Neuronal stem cell (in vitro differentiated cells): ENCODE data around the gene EFR3B.

Source experiments
- DNase-seq: peaks from one replicate; pipeline ENCODE4 v3.0.0-alpha.2; 2013; ENCODE audit warnings: low spot score
- H2AFZ ChIP-seq: one replicate; pipeline ENCODE4 v1.6.1; 2013; ENCODE audit warnings: mild to moderate bottlenecking, low read length, inconsistent platforms
- H2AK5ac ChIP-seq: 2 replicates; pipeline ENCODE4 v1.6.1; 2013; ENCODE audit warnings: low read depth, mild to moderate bottlenecking, inconsistent platforms, low read length, moderate library complexity, mixed read lengths
- H2BK120ac ChIP-seq: 2 replicates; pipeline ENCODE4 v1.6.1; 2013; ENCODE audit warnings: low read depth, mild to moderate bottlenecking, inconsistent platforms, low read length, moderate library complexity, mixed read lengths
- H2BK12ac ChIP-seq: one replicate; pipeline ENCODE4 v1.6.1; 2013; ENCODE audit warnings: low read length, inconsistent platforms
- H2BK15ac ChIP-seq: 2 replicates; pipeline ENCODE4 v1.6.1; 2013; ENCODE audit warnings: mild to moderate bottlenecking, low read length, inconsistent platforms, mixed read lengths
- H2BK5ac ChIP-seq: one replicate; pipeline ENCODE4 v1.6.1; 2013; ENCODE audit warnings: inconsistent platforms, mild to moderate bottlenecking, low read length, moderate library complexity
- H3K14ac ChIP-seq: one replicate; pipeline ENCODE4 v1.6.1; 2013; ENCODE audit warnings: low read length, inconsistent platforms
- H3K18ac ChIP-seq: 2 replicates; pipeline ENCODE4 v1.6.1; 2013; ENCODE audit warnings: low read length, inconsistent platforms
- H3K23ac ChIP-seq: 2 replicates; pipeline ENCODE4 v1.6.1; 2013; ENCODE audit warnings: low read depth, mild to moderate bottlenecking, mixed read lengths, low read length, inconsistent platforms; ENCODE audit not compliant: poor library complexity
- H3K27ac ChIP-seq: replicated peaks from 3 replicates; pipeline ENCODE4 v1.5.1; 2013; ENCODE audit warnings: low read length, inconsistent platforms
- H3K27me3 ChIP-seq, 3 experiments: 2 replicates each; pipeline ENCODE4 v1.6.1; 2013; ENCODE audit warnings: low read length in 3 of 3, mild to moderate bottlenecking in 2 of 3, inconsistent platforms in 1 of 3, low read depth in 1 of 3, mixed read lengths in 1 of 3, moderate library complexity in 1 of 3; ENCODE audit not compliant: control insufficient read depth in 3 of 3, insufficient read depth in 3 of 3
- H3K36me3 ChIP-seq, 2 donors: replicated peaks in 1 of 2; 2 replicates each; pipeline ENCODE4 v1.6.1; 2013; ENCODE audit warnings: low read length in 2 of 2; ENCODE audit not compliant: control insufficient read depth in 2 of 2, insufficient read depth in 2 of 2
- H3K4ac ChIP-seq: 2 replicates; pipeline ENCODE4 v1.6.1; 2013; ENCODE audit warnings: inconsistent platforms, mild to moderate bottlenecking, low read length, moderate library complexity
- H3K4me1 ChIP-seq, 2 donors: 1 replicate in 1 of 2; 2 replicates in 1 of 2; pipeline ENCODE4 v1.6.1; 2013; ENCODE audit warnings: low read length in 2 of 2, low read depth in 1 of 2; ENCODE audit not compliant: control insufficient read depth in 2 of 2, insufficient read depth in 1 of 2
- H3K4me2 ChIP-seq: one replicate; pipeline ENCODE4 v1.6.1; 2013; ENCODE audit warnings: mild to moderate bottlenecking, low read length, inconsistent platforms; ENCODE audit not compliant: insufficient read depth, poor library complexity, severe bottlenecking
- H3K4me3 ChIP-seq, 2 donors: 2 replicates each; pipeline ENCODE4 v1.5.1; 2013; ENCODE audit warnings: low read length in 2 of 2, mild to moderate bottlenecking in 2 of 2, inconsistent platforms in 1 of 2, moderate library complexity in 1 of 2
- H3K79me1 ChIP-seq: one replicate; pipeline ENCODE4 v1.6.1; 2013; ENCODE audit warnings: low read depth, mild to moderate bottlenecking, inconsistent platforms, low read length, moderate library complexity
- H3K9ac ChIP-seq: one replicate; pipeline ENCODE4 v1.6.1; 2013; ENCODE audit warnings: mild to moderate bottlenecking, low read depth, low read length, inconsistent platforms; ENCODE audit not compliant: poor library complexity
- H3K9me3 ChIP-seq, 2 donors: replicated peaks in 1 of 2; 2 replicates each; pipeline versions ENCODE3 to v1.6.1; 2013; ENCODE audit warnings: low read length in 2 of 2, mild to moderate bottlenecking in 2 of 2, inconsistent platforms in 1 of 2, low read depth in 1 of 2, mixed read lengths in 1 of 2, moderate library complexity in 1 of 2; ENCODE audit not compliant: control insufficient read depth in 2 of 2, insufficient read depth in 1 of 2
- H4K8ac ChIP-seq: one replicate; pipeline ENCODE4 v1.6.1; 2013; ENCODE audit warnings: low read depth, mild to moderate bottlenecking, inconsistent platforms, low read length, moderate library complexity
- H4K91ac ChIP-seq: one replicate; pipeline ENCODE4 v1.6.1; 2013; ENCODE audit warnings: low read length, low read depth, mild to moderate bottlenecking, inconsistent platforms; ENCODE audit not compliant: poor library complexity
- WGBS, 2 donors: extraction: QIAGEN DNeasy Blood & Tissue Kit; methylation state at CpG; one replicate each; pipeline ENCODE4 v1.1.7; 2013; ENCODE audit warnings: missing lambda C conversion rate in 2 of 2, mixed read lengths in 1 of 2; ENCODE audit not compliant: insufficient read length in 2 of 2, insufficient replicate concordance in 1 of 2; ENCODE audit errors: extremely low coverage in 2 of 2; 5-methylcytosine and 5-hydroxymethylcytosine counted together

Gene EFR3B

GRCh38 chr2:25066455-25066854, 24.6 kb downstream of the EFR3B start:
- Histone ChIP-seq H3K4me2 (no peak overlapping the region), H2BK12ac (no peak overlapping the region), H3K36me3 (no peaks in the 10 kb centered on the region), H3K27me3 (no peaks in the 10 kb centered on the region), H3K18ac (no peak overlapping the region), H4K91ac (no peak overlapping the region), H2BK120ac (no peak overlapping the region), H3K4ac (no peak overlapping the region), H3K4me3 (no peak overlapping the region), H3K27ac (no peak overlapping the region), H4K8ac (no peak overlapping the region), H2AFZ (no peak overlapping the region), H2BK5ac (no peak overlapping the region), H3K9me3 (peaks cover 8 to 17% of the 10 kb centered on the region in 2 donors), H3K14ac (no peak overlapping the region), H2AK5ac (no peak overlapping the region), H3K23ac (no peak overlapping the region), H3K4me1 (peaks cover 0 to 9% of the 10 kb centered on the region in 2 donors), H3K79me1 (peaks cover 1% of the 10 kb centered on the region), H2BK15ac (no peak overlapping the region), H3K9ac (no peak overlapping the region)
- no CpG with 5 or more reads among the region's 2 CpGs for WGBS, 2 donors
- DNase-seq: no peak

DNA sequence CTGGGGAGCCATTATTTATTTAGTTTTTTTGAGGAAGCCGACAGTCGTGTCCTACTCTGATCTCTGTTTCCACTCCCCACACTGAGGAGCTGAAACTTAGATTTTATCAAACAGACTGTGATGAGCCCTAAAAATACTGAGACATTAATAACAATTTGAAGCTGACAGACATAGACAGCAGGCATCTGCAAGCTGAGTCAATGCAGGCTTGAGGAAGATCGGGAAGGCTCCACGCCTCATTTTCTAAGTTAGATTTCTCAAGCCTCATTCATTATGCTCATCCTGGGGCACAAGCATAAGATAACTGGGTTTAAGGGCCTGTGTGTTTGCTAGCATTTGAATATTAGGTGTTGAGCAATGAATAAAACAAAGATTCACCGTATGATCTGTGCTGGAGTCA, 26.3 kb downstream of the EFR3B start:
- H3K27me3 ChIP-seq: no peaks in the 10 kb centered on the region
- no peak overlapping the region for H3K4ac ChIP-seq
- H2BK15ac ChIP-seq: no peak overlapping the region
- H3K18ac ChIP-seq: no peak overlapping the region
- H3K4me1 ChIP-seq: peaks cover 0 to 6% of the 10 kb centered on the region in 2 donors
- no peak overlapping the region for H2BK120ac ChIP-seq
- H2BK12ac ChIP-seq: no peak overlapping the region
- no peak overlapping the region for H3K4me3 ChIP-seq
- peaks cover 1% of the 10 kb centered on the region for H3K79me1 ChIP-seq
- H3K4me2 ChIP-seq: no peak overlapping the region
- H2AFZ ChIP-seq: no peak overlapping the region
- no peak overlapping the region for H3K23ac ChIP-seq
- no peak for DNase-seq
- no peak overlapping the region for H4K91ac ChIP-seq
- peaks cover 8 to 17% of the 10 kb centered on the region in 2 donors for H3K9me3 ChIP-seq
- WGBS, 2 donors: no CpG with 5 or more reads among the region's 5 CpGs
- no peaks in the 10 kb centered on the region for H3K36me3 ChIP-seq
- no peak overlapping the region for H3K9ac ChIP-seq
- H4K8ac ChIP-seq: no peak overlapping the region
- peak overlapping the region; percentile 7 for H3K27ac ChIP-seq
- no peak overlapping the region for H3K14ac ChIP-seq
- no peak overlapping the region for H2AK5ac ChIP-seq
- H2BK5ac ChIP-seq: no peak overlapping the region

DNA sequence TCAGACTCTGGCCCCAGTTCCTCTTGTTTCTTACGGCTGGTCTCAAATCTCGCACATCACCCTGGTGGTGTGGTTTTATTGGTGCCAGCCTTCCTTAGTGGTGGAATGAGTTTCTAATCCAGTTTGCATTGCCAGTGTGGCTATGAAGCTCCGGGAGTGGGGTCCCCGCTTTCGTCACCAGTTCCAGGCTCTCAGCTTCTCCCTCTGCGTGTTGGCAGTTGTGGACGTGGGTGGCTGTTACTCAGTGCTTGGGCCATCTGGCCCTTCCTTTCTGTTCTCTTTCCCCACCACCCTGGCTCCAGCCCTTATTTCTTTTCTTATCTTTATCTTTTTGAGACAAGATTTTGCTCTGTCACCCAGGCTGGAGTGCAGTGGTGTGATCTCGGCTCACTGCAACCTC, 30.1 kb downstream of the EFR3B start:
- peaks cover 0 to 2% of the 10 kb centered on the region in 2 donors for H3K36me3 ChIP-seq
- H3K27ac ChIP-seq: no peak overlapping the region
- no peak overlapping the region for H3K4me3 ChIP-seq
- no CpG with 5 or more reads among the region's 8 CpGs for WGBS, 2 donors
- H2BK12ac ChIP-seq: no peak overlapping the region
- no peak overlapping the region for H3K23ac ChIP-seq
- no peak overlapping the region for H3K9ac ChIP-seq
- H4K91ac ChIP-seq: no peak overlapping the region
- no peak overlapping the region for H3K4ac ChIP-seq
- peaks cover 0 to 2% of the 10 kb centered on the region in 2 donors for H3K4me1 ChIP-seq
- H2BK15ac ChIP-seq: no peak overlapping the region
- peaks cover 0 to 8% of the 10 kb centered on the region in 2 donors for H3K9me3 ChIP-seq
- no peak overlapping the region for H3K14ac ChIP-seq
- H3K4me2 ChIP-seq: no peak overlapping the region
- H2AFZ ChIP-seq: no peak overlapping the region
- H2BK120ac ChIP-seq: no peak overlapping the region
- H3K79me1 ChIP-seq: no peaks in the 10 kb centered on the region
- no peak for DNase-seq
- no peak overlapping the region for H4K8ac ChIP-seq
- no peak overlapping the region for H3K18ac ChIP-seq
- no peak overlapping the region for H2AK5ac ChIP-seq
- H2BK5ac ChIP-seq: no peak overlapping the region
- no peaks in the 10 kb centered on the region for H3K27me3 ChIP-seq

DNA sequence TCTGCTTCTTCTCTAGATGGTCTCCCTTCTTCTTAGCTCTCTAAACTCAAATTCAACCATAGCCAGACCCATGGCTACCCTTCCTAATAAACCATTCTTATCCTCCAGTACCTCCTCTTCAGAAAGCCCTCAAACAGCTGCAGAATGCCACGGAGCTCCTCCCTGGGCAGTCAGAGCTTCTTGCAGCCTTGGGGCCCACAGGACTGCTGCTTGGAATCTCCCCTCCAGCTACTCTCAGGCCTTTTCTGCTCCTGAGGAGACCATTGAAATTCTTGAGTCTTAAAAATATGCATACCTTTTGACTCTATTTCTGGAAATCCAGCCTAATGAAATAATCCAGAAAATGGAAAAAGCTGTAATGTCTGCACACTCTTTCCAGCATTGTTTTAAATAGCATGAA, 30.7 kb downstream of the EFR3B start:
- no peak overlapping the region for H3K9ac ChIP-seq
- no CpG with 5 or more reads among the region's 1 CpG for WGBS, 2 donors
- H3K4me1 ChIP-seq: peaks cover 0 to 2% of the 10 kb centered on the region in 2 donors

More for the DNA sequence above, 30.7 kb downstream of the EFR3B start:
- peaks cover 0 to 8% of the 10 kb centered on the region in 2 donors for H3K9me3 ChIP-seq
- H2BK15ac ChIP-seq: no peak overlapping the region
- peaks cover 0 to 2% of the 10 kb centered on the region in 2 donors for H3K36me3 ChIP-seq
- H4K91ac ChIP-seq: no peak overlapping the region
- H4K8ac ChIP-seq: no peak overlapping the region
- H3K4me2 ChIP-seq: no peak overlapping the region
- no peak overlapping the region for H2AK5ac ChIP-seq
- H2BK5ac ChIP-seq: no peak overlapping the region
- no peak overlapping the region for H3K14ac ChIP-seq
- H2BK120ac ChIP-seq: no peak overlapping the region
- no peaks in the 10 kb centered on the region for H3K27me3 ChIP-seq
- no peak overlapping the region for H2AFZ ChIP-seq
- no peak overlapping the region for H3K27ac ChIP-seq
- H3K23ac ChIP-seq: no peak overlapping the region
- no peaks in the 10 kb centered on the region for H3K79me1 ChIP-seq
- H3K4me3 ChIP-seq: no peak overlapping the region
- H3K18ac ChIP-seq: no peak overlapping the region
- DNase-seq: no peak
- H2BK12ac ChIP-seq: no peak overlapping the region
- H3K4ac ChIP-seq: no peak overlapping the region
